ENCODE results near the gene CD79A. TPM values are rescaled to one million over a fixed set of nuclear protein-coding genes. Genes with fewer than 3 reads are reported as not detected.
A peak's percentile ranks its signal among the peaks of the same experiment; 100 is the strongest.

Gene CD79A
- total RNA-seq, 1 experiment from 2014 or later: not detected

DNA sequence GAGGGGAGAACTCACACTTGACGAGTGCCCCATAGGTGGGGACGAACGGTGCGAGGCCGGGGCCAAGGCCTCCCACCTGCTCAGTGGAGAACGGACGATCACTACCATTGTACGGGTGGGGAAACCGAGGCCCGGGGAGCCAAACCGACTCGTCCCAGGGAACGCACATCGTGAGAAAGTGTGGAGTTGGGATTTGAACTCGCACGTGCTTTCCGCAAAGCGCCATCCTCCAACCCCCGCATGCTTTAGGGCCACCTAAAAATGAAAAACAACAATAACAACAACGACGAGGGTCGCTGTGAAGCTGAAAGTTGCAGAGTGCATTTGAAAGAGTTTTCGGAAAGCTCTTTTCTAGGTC lies 6.4 kb downstream of the CD79A start:
- DNase-seq (ENCODE audit: extremely low read depth, low read depth): no peak

DNA sequence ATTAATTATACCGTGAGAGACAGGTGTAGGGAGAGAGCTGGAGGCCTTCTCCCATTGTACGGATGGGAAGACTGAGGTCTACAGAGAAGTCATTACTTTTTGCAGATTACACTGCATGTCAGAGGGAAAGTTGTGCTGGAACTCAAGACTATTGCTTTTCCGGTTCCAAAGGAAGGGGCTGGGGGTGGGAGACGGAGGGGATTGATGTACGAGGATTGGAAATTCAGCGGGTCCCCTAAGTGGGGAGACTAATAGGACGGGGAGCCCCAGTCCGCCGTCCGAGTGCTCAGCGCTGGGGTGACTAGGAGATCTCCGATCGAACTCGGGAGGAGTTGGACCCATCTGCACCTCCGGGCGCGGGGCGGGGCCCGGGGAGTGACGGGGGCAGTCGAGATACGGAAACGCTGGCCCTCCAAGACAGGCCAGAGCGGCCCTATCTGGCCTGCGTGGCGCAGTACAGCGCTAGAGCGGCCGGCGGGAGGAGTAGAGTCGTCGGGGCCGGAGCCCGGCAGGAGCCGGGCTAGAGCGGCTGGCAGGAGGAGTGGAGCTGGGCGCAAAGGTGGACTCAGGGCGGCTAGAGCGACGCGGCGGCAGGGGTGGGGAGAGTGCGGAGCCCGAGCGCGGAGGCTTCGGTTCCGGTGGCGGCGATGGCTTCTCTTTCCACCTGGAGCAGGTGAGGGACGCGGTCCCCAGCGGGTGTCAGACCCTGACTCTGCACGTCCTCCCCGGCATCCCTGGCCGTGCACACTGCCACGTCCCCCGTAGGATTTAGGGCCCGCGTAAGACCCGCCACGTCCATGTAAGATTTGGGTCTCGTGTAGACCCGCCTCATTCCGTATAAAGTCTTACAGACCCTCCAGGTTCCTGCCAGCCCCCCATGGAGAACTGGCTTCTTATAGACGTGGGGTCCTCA lies 7.0 kb downstream of the CD79A start:
- DNase-seq (ENCODE audit: extremely low read depth, low read depth): peak; percentile 91

DNA sequence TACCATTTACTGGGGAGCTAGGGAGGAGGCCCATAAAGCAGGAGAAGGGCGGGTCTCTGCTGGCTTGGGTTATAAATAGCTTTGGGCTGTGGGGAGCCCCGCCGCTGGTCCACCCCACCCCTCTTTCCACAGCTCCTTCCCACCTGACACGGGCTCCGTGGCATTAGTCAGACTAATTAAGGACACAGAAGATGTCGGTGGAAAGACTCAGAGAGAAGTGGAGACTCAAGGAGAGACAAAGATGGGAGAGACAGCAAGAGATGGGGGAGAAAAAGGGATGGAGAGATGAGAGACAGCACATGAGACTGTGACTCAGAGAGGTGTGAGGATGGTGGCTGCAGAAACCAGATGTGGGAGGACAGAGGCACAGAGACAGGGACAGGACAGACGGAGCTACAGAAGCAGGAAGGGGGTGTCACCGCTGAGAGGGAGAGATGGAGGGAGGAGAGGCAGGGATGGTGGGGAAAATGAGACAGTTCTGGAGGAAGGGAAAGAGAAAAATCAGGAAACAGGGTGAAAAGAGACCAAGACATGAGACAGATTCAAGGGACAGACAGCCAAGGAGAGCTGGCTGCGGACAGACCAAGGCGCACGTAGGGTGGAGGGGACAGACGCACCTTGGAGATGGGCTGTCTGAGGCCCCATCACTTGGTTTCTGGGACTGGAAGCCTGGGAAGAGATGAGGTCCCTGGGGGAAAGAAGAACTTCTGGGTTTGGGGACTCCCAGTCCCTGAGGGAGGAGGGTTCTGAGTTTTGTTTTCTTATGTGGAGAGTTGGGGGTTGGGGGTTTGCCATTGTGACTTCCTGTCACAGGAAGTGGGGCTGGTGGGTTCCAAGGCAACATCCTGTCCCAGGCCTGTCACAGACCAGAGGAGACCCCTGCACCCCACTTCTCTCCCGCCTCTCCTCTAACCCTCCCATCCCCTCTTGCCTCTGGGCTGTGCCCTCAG lies 10.0 kb downstream of the CD79A start:
- no peak for DNase-seq (ENCODE audit: extremely low read depth, low read depth)

DNA sequence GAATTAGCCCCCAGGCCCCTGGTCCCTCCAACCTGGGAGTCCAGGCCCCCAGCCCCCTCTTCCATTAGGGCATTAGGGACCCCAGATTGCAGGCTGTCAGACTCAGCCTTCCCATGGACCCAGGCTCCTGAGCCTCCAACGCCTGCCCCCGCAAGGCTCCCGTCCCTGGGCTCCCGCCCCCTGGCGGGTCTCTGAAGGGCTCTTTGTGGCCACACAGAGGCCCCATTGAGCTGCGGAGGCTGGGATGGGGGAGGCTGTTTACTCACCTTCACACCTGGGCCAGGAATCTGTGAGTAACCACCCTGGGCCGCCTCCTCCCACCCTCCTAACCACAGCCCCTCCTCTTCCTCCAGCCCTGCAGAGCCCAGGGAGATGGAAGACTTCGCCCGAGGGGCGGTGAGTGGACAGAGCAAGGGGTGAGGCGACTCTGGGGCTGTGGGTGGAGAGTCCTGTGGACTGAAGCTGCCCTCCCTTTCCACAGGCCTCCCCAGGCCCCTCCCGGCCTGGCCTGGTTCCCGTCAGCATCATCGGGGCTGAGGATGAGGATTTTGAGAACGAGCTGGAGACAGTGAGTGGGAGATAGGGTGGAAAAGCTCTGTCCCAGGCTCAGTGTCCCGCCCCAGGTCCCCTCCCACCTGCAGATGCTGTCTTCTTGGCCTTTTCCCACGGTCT lies 10.8 kb downstream of the CD79A start:
- DNase-seq (ENCODE audit: extremely low read depth, low read depth): no peak

DNA sequence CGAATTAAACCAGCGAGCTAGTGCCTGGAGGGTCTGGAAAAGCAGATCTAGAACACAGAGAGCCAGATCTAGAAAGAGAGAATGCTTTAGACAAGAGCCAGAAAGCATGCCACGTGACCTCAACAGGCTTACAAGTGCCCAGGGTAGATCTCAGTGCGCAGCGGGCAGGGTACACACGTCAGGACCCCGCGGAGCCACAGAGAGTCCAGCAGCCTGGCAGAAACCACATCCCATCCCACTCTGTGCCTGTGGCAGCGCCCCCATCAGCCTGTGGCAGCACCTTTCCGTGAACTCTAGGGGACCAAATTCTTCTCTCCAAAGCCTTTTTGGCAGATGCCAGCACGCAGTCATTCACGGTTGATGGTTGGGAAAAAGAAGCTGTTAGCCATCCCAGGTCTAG lies 11.8 kb downstream of the CD79A start:
- DNase-seq (ENCODE audit: extremely low read depth, low read depth): no peak

DNA sequence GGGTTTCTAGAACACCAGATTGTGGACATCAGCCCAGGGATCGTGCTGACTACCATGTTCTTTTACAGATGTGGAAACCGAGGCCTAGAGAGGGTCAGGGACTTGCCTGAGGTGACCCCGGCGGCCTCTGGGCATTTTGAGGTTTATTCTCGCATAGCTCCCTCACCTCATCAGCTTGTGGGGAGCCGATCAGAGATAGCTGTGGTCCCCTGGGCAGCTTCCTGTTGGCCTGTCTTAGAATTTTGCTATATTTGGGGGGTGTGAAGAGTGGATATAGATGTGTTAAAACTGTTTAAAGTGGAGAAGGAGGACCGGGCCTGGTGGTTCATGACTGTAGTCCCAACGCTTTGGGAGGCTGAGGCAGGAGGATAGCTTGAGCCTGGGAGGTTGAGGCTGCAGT lies 12.8 kb downstream of the CD79A start:
- no peak for DNase-seq (ENCODE audit: extremely low read depth, low read depth)

DNA sequence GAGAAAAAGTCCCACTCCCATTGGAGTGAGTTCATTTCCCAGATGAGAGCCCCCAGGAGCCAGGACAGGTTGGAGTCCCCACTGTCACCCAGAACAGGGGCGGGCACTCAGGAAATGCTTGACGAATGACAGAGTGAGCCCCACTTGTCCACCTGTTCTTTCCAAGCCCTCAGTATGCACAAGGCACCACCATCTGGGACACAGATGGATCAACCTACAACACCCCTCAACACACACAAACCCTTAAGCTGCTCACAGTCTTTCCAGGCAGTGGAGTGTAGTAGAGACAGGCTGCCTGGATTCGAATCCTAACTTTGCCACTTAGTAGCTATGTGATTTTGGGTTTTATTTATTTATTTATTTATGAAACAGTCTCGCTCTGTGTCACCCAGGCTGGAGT lies 13.9 kb downstream of the CD79A start:
- no peak for DNase-seq (ENCODE audit: extremely low read depth, low read depth)

DNA sequence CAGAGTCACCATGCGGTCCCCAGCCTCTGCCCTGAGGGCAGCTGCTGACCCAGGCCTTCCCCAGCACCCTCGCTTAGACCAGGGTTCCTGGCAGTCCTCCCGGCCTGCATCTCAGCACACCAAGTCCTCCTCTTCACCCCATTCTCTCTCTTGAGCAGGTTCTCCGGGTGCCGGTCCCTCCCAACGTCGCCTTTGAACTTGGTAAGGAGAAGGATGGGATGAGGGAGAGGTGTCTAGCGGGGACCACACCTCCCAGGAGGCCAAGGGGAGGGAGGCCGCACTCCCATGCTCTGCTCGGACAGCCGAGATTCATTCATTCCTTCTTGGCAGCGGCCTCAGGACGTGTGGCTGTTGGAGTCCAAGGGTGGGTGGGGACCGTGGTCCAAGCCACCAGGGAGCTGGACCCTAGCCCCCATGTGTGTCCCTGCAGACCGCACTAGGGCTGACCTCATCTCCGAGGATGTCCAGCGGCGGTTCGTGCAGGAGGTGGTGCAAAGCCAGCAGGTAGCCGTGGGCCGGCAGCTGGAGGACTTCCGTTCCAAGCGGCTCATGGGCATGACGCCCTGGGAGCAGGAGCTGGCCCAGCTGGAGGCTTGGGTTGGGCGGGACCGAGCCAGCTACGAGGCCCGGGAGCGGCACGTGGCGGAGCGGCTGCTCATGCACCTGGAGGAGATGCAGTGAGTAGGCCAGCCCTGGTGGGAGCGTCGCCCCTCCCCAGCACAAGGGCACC lies 15.3 kb downstream of the CD79A start:
- DNase-seq (ENCODE audit: extremely low read depth, low read depth): no peak

DNA sequence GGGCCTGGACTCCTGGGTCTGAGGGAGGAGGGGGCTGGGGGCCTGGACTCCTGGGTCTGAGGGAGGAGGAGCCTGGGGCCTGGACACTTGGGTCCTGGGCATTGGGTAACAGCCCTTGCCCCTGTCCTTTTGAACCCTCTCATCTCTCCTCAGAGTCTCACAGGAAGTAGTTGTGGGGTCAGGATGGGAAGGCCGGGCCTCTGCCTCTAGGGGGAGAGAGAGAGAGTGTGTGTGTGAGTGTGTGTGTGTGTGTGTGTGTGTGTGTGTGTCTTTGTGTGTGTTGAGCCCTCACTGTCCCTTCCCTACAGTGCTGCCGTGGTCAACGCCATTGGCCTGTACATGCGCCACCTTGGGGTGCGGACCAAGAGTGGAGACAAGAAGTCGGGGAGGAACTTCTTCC lies 16.8 kb downstream of the CD79A start:
- DNase-seq (ENCODE audit: extremely low read depth, low read depth): no peak

DNA sequence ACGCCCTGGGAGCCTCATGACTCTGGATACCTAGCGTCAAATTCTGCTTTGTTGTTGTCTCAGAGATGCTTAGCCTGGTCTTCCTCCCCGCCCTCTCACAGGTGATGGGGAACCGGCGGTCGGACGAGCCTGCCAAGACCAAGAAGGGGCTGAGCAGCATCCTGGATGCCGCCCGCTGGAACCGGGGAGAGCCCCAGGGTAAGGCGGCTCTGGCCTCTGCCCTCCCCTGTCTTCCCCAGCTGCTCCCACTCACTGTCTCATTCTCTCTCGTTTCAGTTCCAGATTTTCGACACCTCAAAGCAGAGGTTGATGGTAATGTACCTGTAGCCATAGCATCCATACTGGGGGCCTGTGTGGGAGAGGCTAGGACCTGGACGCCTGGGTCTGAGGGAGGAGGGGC lies 17.3 kb downstream of the CD79A start:
- DNase-seq (ENCODE audit: extremely low read depth, low read depth): no peak

DNA sequence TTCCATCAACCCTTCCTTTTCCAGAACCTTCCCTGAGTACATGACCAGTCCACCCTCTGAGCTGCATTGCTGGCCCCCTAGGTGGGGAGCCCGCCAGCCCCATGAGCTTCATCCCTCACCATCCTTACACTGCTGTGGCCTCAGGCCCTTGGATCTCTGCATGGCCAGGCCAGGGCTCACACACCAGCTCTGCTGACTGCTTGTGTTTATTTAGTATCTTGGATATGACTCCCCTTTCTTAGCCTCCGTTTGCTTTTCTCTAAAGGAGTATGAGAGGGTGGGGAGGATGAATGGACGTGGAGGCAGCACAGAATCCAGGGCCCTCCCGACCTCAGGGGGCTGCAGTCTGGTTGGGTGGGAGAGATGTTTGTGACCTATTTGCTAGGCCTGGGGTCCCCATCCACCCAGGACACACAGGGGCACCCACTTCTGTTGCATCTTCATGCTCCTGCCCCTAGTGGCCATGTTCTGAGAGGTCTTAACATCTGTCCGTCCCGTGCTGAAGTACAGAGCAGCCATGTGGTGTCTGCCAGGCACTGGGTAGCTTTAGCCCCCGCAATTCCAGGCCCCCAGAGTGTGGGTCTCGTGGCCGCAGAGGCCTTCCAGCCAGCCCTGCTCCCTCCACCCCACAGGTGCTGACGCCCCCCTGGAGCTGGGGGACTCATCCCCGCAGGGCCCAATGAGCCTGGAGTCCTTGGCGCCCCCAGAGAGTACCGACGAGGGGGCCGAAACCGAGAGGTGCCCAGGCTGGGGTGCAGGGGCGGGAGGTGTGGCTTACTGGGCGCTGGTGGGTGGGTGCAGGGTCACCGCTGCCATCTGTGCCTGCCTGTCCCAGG lies 18.9 kb downstream of the CD79A start:
- DNase-seq (ENCODE audit: extremely low read depth, low read depth): no peak

DNA sequence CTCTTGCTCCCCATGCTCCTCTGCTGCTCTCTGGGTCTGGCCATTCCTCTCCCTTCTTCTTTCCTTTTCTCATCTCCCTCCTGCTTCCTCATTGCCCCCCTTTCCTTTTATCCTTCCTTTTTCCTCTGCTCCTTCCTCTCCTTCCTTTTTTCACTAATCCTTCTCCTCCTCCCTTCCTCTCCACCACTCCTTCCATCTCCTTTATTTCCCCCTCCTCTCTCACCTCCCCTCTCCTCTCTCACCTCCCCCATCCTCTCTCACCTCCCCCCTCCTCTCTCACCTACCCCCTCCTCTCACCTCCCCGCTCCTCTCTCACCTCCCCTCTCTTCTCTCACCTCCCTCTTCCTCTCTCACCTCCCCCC lies 19.5 kb downstream of the CD79A start:
- DNase-seq (ENCODE audit: extremely low read depth, low read depth): no peak

DNA sequence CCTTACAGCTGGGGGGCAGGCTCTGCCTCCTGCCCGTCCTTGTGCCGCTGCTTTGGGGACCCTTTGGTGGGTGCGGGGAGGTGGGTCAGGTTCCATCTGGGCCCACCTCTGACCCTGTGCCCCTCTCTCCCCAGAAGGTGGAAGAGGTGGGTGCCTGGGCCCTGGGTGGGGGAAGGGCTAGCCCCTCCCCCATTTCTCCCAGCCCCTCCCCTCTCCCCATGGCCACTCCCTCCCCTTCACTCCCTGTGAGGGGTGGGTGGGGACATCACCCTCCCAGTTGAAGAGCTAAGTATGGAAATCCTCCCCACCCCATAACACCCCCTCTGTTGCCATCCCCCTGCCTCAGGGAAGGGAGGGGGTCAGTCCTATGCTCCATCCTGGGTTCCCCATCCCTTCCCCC lies 20.1 kb downstream of the CD79A start:
- DNase-seq (ENCODE audit: extremely low read depth, low read depth): no peak

DNA sequence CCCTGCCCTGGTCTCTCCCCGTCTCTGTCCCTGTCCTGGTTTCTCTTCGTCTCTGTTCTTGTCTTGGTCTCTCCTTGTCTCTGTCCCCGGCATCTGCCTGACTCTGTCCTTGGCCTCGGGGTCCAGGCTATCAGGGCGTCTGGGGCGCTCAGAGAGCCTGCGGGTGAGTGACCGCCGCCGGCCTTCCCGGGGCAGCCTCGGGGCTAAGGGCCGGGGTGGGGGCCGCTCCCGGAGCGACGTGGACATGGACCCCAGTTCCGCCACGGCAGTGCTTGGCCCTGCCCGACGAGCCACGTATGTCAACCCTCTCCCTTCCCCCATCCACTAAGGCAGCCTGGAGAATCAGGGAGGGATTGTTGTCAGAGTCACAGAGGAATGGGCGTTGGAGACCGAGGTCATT lies 20.7 kb downstream of the CD79A start:
- DNase-seq (ENCODE audit: extremely low read depth, low read depth): no peak

DNA sequence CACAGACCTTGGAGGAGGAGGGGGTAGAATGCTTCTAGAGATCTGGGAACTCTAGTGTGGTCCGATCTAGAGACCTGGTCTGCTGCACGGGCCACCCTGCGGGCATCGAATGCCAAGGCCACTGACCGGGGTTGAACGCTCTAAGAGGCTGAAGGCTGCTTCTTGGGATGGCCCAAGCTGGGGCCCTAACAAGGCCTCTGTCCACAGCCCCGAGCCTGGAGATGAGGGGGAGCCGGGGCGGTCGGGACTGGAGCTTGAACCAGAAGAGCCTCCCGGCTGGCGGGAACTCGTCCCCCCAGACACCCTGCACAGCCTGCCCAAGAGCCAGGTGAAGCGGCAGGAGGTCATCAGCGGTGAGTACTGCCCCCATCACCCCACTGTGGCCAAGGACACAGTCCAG lies 21.2 kb downstream of the CD79A start:
- DNase-seq (ENCODE audit: extremely low read depth, low read depth): no peak

DNA sequence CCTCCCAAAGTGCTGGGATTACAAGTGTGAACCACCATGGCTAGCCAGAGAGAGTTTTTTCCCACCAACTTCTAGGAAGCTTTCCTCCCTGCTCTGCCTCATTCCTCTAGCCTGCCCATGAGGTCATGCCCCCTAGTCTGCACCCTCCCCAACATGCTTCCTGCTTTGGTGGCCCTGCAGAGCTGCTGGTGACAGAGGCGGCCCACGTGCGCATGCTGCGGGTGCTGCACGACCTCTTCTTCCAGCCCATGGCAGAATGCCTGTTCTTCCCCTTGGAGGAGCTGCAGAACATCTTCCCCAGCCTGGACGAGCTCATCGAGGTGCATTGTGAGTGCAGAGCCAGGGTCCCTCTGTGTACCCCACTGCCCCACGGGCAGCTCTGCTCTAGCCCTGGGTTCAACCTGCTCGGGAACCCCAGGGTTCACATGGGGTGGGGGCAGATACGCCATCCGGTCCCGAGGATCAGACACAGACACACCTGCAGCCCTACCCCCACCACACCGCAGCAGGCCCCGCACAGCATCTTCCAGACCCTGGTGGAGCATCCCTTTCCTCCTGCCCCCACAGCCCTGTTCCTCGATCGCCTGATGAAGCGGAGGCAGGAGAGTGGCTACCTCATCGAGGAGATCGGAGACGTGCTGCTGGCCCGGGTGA lies 24.8 kb downstream of the CD79A start:
- DNase-seq (ENCODE audit: extremely low read depth, low read depth): no peak

DNA sequence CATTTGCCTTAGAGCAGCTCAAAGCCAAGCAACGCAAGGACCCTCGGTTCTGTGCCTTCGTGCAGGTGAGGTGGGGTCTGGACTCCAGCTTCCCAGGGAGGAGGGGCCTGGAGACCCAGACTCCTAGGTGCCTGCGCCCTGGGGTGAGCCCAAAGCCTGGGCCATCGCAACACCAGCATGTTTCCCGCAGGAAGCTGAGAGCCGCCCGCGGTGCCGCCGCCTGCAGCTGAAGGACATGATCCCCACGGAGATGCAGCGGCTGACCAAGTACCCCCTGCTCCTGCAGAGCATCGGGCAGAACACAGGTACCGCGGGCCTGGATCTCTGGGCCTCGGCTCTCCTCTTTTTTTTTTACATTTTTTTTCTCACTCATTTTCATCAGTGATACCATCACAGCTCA lies 25.5 kb downstream of the CD79A start:
- no peak for DNase-seq (ENCODE audit: extremely low read depth, low read depth)

DNA sequence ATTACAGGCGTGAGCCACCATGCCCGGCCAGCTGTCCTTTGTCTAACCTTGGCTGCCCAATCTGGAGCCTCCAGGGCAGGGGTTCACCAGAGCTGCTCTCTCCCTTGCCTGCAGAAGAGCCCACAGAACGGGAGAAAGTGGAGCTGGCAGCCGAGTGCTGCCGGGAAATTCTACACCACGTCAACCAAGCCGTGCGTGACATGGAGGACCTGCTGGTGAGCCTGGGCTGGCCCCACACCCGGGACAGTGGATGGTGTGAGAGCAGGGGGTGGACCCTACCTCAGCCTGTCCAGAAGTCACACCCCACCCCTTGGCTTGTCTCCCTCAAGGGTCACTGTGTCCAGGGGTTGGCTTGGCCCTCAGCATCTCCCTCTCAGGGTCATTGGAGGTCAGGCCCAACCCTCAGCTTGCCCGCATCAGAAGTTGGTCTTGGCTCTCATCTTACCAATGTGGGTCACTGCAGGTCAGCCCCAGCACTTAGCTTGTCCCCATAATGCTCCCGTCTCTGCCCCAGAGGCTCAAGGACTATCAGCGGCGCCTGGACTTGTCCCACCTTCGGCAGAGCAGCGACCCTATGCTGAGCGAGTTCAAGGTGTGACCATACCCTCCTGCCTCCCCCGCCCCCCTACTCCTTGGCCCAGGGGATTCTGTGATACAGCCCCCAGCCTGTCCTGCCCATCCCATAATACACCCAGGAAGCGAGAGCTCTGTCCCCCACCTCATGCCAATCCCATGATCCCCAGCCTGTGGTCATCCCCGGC lies 26.3 kb downstream of the CD79A start:
- no peak for DNase-seq (ENCODE audit: extremely low read depth, low read depth)
